ENCODE results near the gene CD58.
"Not testable (repeated sequence)": the region's sequence is repeated elsewhere in the genome, so short reads cannot be mapped to it uniquely, and the experiment has no call there.

- not testable (repeated sequence) for TF ChIP-seq CTCF, POLR2A, EP300 (IDR thresholded peaks at IDR 0.05)
Measured at GRCh38 chr1:116608841-116609240, 38.0 kb upstream of the CD58 start.

All from ovary (tissue), 3 donors.